ENCODE results near the gene RPS6KB2. TPM values are rescaled to one million over a fixed set of nuclear protein-coding genes. Genes with fewer than 3 reads are reported as not detected.
A peak's percentile ranks its signal among the peaks of the same experiment; 100 is the strongest.

RPS6KB2 gene
- total RNA-seq, 2 donors from 2014 or later, result 35.5 to 44.6 TPM

DNA sequence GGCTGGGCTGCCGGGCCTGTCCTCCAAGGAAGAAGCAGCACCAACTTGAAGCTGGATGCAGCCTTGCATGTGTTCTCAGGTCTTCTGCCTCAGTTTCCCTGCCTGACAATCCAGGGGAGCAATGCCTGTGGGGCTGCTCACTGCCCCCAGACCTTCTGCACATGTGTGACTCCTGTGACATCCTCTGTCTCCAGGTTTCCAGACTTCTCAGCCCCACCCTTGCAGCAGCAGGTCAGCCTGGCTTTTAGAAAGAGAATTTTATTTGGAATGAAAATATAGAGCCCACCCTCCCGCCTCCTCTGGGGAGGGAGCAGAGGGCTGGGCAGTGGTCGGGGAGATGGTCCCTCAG, 9.5 kb downstream of the RPS6KB2 start:
- no peak overlapping the region for H3K27ac ChIP-seq
- DNase-seq (ENCODE audit: low spot score), result no peak
- peaks cover 58% of the 10 kb centered on the region for H3K36me3 ChIP-seq
- H3K9me3 ChIP-seq, result no peaks in the 10 kb centered on the region
- no peak overlapping the region for H3K4me3 ChIP-seq
- no peaks in the 10 kb centered on the region for H3K27me3 ChIP-seq
- TF ChIP-seq CTCF (IDR thresholded peaks at IDR 0.05), result no peak
- peaks cover 0 to 59% of the 10 kb centered on the region in 2 donors for H3K4me1 ChIP-seq

DNA sequence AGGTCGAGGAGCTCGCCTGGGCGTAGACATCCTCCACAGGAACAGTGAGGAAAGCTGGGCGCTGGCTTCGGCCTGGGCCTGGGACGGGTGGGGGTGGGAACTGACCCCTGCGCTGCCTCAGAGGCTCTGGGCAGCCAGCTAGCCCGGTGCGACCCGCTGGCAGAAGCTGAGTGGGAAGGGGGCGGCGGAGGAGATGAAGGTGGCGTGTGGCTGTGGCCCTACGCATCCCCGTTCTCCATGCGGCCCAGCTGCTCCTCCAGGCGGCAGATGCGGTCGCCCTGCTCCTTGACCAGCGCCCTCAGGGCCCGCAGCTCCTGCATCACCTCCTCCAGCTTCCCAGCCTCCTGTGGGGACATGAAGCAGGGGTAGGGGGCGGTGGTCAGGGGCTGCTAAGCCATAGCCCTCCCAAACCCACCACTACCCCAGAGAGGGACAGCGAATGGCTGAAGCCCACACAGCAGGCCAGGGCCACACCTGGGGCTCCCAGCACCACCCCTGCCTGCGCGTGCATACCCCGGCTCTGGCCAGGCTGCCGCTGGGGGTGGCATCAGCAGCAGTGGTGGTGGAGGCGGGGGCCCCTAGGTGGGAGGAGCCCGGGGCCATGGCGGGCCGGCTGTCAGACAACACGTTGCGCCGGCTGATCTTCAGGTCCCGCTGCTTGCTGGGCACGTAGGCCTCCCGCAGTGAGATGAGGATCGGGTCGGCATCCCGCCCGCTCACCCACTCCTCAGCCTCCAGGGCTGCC, 10.0 kb downstream of the RPS6KB2 start:
- peaks cover 52% of the 10 kb centered on the region for H3K36me3 ChIP-seq
- H3K27ac ChIP-seq, result peak overlapping the region in 1 of 2 donors; percentile 3

GRCh38 chr11:67439321-67440228, 11.3 kb downstream of the RPS6KB2 start:
- no peaks in the 10 kb centered on the region for H3K9me3 ChIP-seq
- TF ChIP-seq CTCF (IDR thresholded peaks at IDR 0.05), result no peak
- no peak for DNase-seq (ENCODE audit: low spot score)
- no peak overlapping the region for H3K4me3 ChIP-seq
- peaks cover 40% of the 10 kb centered on the region for H3K36me3 ChIP-seq
- H3K4me1 ChIP-seq, result peaks cover 0 to 67% of the 10 kb centered on the region in 2 donors
- H3K27me3 ChIP-seq, result no peaks in the 10 kb centered on the region
- H3K27ac ChIP-seq, result peak overlapping the region; percentile 27 to 51

More for the DNA sequence above, 10.0 kb downstream of the RPS6KB2 start:
- DNase-seq (ENCODE audit: low spot score), result no peak
- no peak for TF ChIP-seq CTCF (IDR thresholded peaks at IDR 0.05)
- no peaks in the 10 kb centered on the region for H3K9me3 ChIP-seq
- H3K4me1 ChIP-seq, result peaks cover 0 to 60% of the 10 kb centered on the region in 2 donors
- H3K4me3 ChIP-seq, result no peak overlapping the region
- no peaks in the 10 kb centered on the region for H3K27me3 ChIP-seq

GRCh38 chr11:67440229-67441097, 12.2 kb downstream of the RPS6KB2 start:
- H3K36me3 ChIP-seq, result peaks cover 34% of the 10 kb centered on the region
- no peak overlapping the region for H3K4me3 ChIP-seq
- peaks cover 0 to 67% of the 10 kb centered on the region in 2 donors for H3K4me1 ChIP-seq
- H3K27ac ChIP-seq, result peak overlapping the region; percentile 27 to 51
- TF ChIP-seq CTCF (IDR thresholded peaks at IDR 0.05), result no peak
- DNase-seq (ENCODE audit: low spot score), result no peak
- no peaks in the 10 kb centered on the region for H3K9me3 ChIP-seq
- no peaks in the 10 kb centered on the region for H3K27me3 ChIP-seq

DNA sequence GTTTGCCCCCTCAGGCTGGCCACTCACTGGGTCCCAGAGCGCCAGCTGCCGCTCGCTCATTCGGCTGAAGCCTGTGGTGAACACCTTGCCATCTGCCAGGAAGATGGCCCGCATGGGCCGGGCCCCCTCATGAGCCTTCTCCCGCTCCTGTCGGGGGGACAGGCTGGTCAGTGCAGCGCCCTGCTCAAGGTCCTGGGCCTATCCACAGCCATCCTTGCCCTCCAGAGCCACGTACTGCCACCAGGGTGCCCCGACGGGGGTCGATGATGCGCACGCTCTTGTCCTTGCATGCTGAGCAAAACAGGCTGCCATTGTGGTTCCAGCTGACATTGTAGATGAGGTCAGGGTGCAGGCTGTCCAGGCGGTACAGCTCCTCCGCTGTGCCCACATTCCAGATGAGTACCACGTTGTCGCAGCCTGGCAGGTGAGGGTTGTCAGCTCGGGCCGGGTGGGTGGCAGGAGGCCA, 12.8 kb downstream of the RPS6KB2 start:
- peaks cover 28% of the 10 kb centered on the region for H3K36me3 ChIP-seq
- H3K27me3 ChIP-seq, result no peaks in the 10 kb centered on the region
- H3K9me3 ChIP-seq, result no peaks in the 10 kb centered on the region
- H3K4me3 ChIP-seq, result no peak overlapping the region
- DNase-seq (ENCODE audit: low spot score), result no peak
- no peak for TF ChIP-seq CTCF (IDR thresholded peaks at IDR 0.05)
- H3K4me1 ChIP-seq, result peaks cover 0 to 64% of the 10 kb centered on the region in 2 donors
- no peak overlapping the region for H3K27ac ChIP-seq
